Spleen (tissue), 7 donors: ENCODE measurements around the gene CLASRP.

Experiments
- POLR2A ChIP-seq, 3 donors: fragments of 450-650 bp; IDR thresholded peaks; one replicate each; pipeline ENCODE4 v1.5.1; 2017; ENCODE audit warnings: antibody characterized with exemption in 3 of 3, mild to moderate bottlenecking in 1 of 3
- TF ChIP-seq, protein P1 (sequence below), 11 experiments: fragments of 200-600 bp in 7 of 11; fragments of 450-650 bp in 4 of 11; sonication (generic) in 4 of 11; IDR thresholded peaks in 8 of 11; conservative IDR thresholded peaks in 3 of 11; 1 replicate in 7 of 11; 2 replicates in 4 of 11; pipeline versions ENCODE4 v1.4.0 to v1.8.0; 2016 to 2021; ENCODE audit warnings: antibody characterized with exemption in 11 of 11, inconsistent platforms in 4 of 11, mild to moderate bottlenecking in 1 of 11
- donor health status: DM: no; HTN: no; CAD: no; lungs with moderate emphysema.
- donor health status: DM: no; HTN: no; CAD: no.
- donor health status: DM: no; HTN: no; CAD: no.

DNA sequence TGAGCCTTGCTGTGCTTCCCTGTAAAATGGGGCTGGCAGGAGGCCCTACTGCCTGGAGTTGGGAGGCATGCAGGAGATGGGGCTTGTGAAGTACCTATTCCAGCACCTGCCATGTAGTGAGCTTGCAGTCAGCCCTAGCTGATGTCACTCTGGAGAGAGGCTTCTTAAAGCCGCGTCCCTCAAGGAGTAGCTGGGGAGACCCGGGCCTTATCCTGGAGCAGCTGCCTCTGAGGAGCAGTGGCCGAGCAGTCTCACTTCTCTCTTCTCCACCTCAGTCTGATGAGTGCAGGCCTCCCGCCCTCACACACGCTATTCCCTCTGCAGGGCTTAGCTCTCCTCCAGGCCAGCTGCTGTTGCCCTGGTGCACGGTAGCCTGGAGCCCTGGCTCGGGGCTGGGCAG, 18.0 kb downstream of the CLASRP start:
- TF ChIP-seq, protein P1, sequence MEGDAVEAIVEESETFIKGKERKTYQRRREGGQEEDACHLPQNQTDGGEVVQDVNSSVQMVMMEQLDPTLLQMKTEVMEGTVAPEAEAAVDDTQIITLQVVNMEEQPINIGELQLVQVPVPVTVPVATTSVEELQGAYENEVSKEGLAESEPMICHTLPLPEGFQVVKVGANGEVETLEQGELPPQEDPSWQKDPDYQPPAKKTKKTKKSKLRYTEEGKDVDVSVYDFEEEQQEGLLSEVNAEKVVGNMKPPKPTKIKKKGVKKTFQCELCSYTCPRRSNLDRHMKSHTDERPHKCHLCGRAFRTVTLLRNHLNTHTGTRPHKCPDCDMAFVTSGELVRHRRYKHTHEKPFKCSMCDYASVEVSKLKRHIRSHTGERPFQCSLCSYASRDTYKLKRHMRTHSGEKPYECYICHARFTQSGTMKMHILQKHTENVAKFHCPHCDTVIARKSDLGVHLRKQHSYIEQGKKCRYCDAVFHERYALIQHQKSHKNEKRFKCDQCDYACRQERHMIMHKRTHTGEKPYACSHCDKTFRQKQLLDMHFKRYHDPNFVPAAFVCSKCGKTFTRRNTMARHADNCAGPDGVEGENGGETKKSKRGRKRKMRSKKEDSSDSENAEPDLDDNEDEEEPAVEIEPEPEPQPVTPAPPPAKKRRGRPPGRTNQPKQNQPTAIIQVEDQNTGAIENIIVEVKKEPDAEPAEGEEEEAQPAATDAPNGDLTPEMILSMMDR (IDR thresholded peaks at IDR 0.05 in 8 of 11, conservative IDR thresholded peaks at IDR 0.05 in 3 of 11) = no peak
- no peak for TF ChIP-seq POLR2A (IDR thresholded peaks at IDR 0.05)
